T-helper 2 cell treated with Interferon-gamma antibody and Interleukin-4, amounts not matched to agents 5 μg/mL and 100 μg/mL, for 36 hours (primary cell): ENCODE results near the gene ITGAE.
A peak's percentile ranks its signal among the peaks of the same experiment; 100 is the strongest.

Experiments
- DNase-seq: peaks from one replicate; pipeline ENCODE4 v3.0.0; 2021; ENCODE audit warnings: low spot score
- H3K27ac Mint-ChIP-seq: one replicate; pipeline ENCODE4 v1.8.0; 2021; ENCODE audit warnings: mild to moderate bottlenecking, mixed read lengths
- H3K27me3 Mint-ChIP-seq: one replicate; pipeline ENCODE4 v1.8.0; 2021; ENCODE audit warnings: low read depth, mixed read lengths
- H3K36me3 Mint-ChIP-seq: one replicate; pipeline ENCODE4 v1.8.0; 2021; ENCODE audit warnings: low read depth, mixed read lengths
- H3K4me1 Mint-ChIP-seq: one replicate; pipeline ENCODE4 v1.8.0; 2021; ENCODE audit warnings: low read depth, mixed read lengths
- H3K4me3 Mint-ChIP-seq: one replicate; pipeline ENCODE4 v1.8.0; 2022; ENCODE audit warnings: mild to moderate bottlenecking, moderate library complexity, mixed read lengths
- H3K9me3 Mint-ChIP-seq: one replicate; pipeline ENCODE4 v1.8.0; 2021; ENCODE audit warnings: mixed read lengths

ITGAE gene

DNA sequence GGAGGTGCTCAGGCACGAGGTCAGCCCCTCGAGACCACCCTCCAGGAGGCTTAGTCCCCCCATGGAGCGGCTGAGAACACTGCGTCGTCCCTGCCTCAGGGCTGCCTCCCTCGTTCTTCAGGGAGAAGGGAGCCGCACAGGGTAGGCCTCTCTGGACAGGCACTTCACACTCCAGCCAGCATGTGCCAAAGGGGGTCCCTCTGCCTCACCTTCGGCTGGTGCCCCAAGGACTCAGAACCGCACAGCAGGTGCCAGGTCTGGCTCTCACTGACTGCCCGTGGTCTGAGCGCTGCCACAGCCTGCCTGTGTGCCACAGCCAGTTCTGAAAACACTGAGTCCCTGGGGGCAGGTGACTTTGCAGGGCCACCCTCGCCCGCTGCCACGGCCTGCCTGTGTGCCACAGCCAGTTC, 112.1 kb downstream of the ITGAE start:
- Mint-ChIP-seq H3K27me3 (no peaks in the 10 kb centered on the region), H3K9me3 (no peaks in the 10 kb centered on the region), H3K27ac (no peak overlapping the region), H3K4me1 (peaks cover 13% of the 10 kb centered on the region), H3K36me3 (peaks cover 19% of the 10 kb centered on the region), H3K4me3 (no peak overlapping the region)
- no peak for DNase-seq

DNA sequence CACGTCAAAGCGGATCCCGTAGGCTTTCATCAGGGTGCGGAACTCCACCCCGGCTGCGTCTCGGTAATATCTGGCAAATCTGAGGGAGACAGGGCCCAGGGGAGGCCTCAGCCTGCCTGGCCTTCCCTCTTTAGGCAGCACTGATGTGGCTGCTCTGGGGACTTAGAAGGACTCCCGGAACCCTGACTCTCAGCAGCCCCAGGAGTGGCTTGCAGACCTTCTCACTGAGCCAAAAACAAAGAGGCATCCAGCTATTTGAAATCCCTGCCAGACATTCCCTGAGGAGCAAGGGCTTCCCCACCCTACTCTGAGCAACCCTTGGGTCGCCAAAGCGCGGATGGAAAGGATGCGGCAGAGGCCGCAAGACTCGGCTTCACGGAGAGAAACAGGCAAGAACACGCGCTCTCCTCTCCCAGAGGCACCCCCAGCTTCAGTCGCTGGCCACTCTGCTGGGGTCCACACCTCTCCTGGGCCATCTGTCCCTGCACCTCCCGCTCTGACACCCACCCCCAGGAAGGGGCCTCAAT, 112.9 kb downstream of the ITGAE start:
- Mint-ChIP-seq H3K9me3 (no peaks in the 10 kb centered on the region), H3K4me3 (no peak overlapping the region), H3K36me3 (peaks cover 23% of the 10 kb centered on the region), H3K27me3 (no peaks in the 10 kb centered on the region), H3K4me1 (peaks cover 12% of the 10 kb centered on the region), H3K27ac (no peak overlapping the region)
- no peak for DNase-seq

DNA sequence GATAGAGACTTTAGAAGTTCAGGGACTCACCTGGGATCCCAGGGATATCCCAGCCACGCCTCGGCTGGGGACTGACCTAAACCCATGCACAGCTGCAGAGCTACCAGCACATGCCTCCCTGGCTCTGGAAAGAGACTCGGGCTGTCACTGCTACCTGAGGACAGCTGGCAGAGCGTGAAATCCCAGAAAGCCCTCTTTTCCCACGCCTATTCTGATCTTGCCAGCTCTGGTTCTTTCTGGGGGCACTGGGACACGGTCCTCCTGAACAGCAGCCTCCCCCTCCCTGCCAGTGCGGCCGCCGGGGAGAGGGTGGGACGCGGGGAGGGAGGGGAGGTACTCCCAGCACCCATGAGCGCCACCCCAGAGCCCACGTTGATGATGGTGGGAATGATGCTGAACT, 115.8 kb downstream of the ITGAE start:
- Mint-ChIP-seq H3K36me3 (peaks cover 29% of the 10 kb centered on the region), H3K9me3 (no peaks in the 10 kb centered on the region), H3K4me3 (no peak overlapping the region), H3K27ac (no peak overlapping the region), H3K27me3 (no peaks in the 10 kb centered on the region), H3K4me1 (peaks cover 10% of the 10 kb centered on the region)
- DNase-seq, result no peak

DNA sequence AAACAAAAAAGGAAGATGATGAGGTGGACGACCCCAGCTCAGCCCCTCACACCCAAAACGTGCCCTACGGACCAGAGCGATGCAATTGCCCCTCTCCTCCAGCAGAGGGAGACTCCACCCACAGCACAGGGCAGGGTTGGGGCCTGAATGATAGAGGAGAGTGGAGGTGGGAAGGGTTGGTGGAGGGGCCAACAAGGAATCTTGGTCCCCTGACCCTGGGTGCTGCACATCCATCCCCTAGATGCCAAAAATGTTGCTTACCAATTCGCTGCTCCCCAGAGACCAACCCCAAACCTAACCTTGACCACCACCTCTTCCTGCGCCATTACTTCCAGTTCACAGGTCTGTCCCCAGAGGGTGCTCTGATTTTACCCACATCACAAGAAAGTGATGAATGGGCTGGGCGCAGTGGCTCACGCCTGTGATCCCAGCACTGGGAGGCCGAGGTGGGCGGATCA, 117.9 kb downstream of the ITGAE start:
- DNase-seq, result peak; percentile 46
- H3K27ac Mint-ChIP-seq, result peak overlapping the region; percentile 60
- H3K4me3 Mint-ChIP-seq, result no peak overlapping the region
- peaks cover 26% of the 10 kb centered on the region for H3K36me3 Mint-ChIP-seq
- no peaks in the 10 kb centered on the region for H3K27me3 Mint-ChIP-seq
- H3K4me1 Mint-ChIP-seq, result peaks cover 10% of the 10 kb centered on the region
- H3K9me3 Mint-ChIP-seq, result no peaks in the 10 kb centered on the region

DNA sequence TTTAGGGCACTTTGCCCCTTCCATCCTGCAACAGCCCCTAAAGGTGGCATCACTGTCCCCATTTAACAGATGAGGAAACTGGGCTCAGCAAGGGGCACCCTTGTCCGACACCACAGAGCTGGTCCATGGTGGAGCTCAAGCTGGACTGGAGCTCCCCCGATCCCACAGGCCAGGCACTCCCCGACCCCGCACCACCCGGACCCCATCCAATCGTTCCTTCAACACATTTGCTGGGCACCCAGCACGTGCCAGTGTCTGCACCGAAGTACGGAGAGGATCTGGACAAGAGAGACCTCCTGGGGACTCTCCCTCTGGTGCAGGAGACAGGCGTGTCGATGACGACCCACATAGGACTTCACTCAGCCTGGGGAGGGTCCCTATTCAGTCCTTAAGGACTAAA, 119.0 kb downstream of the ITGAE start:
- no peaks in the 10 kb centered on the region for H3K27me3 Mint-ChIP-seq
- H3K4me1 Mint-ChIP-seq, result peaks cover 10% of the 10 kb centered on the region
- peak overlapping the region; percentile 47 for H3K27ac Mint-ChIP-seq
- H3K4me3 Mint-ChIP-seq, result no peak overlapping the region
- H3K36me3 Mint-ChIP-seq, result peaks cover 31% of the 10 kb centered on the region
- no peaks in the 10 kb centered on the region for H3K9me3 Mint-ChIP-seq
- DNase-seq, result no peak

DNA sequence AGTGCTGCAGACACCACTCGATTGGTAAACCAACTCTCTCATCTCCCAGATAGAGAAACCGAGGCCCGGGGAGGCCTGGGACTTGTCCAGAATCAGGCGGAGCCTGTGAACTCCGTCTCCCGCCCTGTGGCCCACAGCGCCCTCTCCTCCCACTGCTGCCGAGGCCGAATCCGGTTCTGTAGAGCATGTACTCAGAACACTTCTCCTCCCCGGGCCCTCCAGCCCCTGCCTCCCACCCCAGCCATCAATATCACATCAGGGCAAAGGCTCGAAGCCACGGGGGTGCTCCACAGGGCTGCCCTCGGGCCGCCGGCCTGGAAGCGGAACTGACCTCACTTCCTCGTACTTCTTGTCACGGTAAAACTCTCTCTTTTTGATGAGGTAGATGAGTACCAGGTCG, 119.4 kb downstream of the ITGAE start:
- Mint-ChIP-seq H3K4me1 (peaks cover 10% of the 10 kb centered on the region), H3K9me3 (no peaks in the 10 kb centered on the region), H3K27me3 (no peaks in the 10 kb centered on the region), H3K36me3 (peaks cover 31% of the 10 kb centered on the region), H3K4me3 (no peak overlapping the region), H3K27ac (peak overlapping the region; percentile 41)
- no peak for DNase-seq

DNA sequence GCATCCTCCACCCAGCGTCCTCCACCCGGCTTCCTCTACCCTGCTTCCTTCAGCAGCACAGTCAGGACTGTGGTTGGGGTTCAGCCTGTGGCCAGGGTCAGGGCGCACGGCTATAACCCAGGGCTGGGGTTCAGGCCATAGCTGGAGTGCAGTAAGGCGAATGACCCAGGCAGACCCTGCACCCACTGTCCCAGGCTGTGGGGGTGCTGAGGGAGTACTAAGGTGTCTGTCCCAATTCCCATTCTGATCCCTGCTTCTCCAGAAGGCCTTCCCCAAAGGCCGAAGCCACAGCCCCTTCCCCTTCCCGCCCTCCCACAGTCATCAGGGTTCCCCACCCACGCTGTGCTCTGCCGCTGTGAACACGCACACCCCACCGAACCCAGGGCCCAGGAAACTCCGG, 119.9 kb downstream of the ITGAE start:
- H3K27ac Mint-ChIP-seq, result no peak overlapping the region
- no peak for DNase-seq
- H3K36me3 Mint-ChIP-seq, result peaks cover 34% of the 10 kb centered on the region
- H3K4me3 Mint-ChIP-seq, result no peak overlapping the region
- no peaks in the 10 kb centered on the region for H3K27me3 Mint-ChIP-seq
- H3K9me3 Mint-ChIP-seq, result no peaks in the 10 kb centered on the region
- H3K4me1 Mint-ChIP-seq, result peaks cover 10% of the 10 kb centered on the region

DNA sequence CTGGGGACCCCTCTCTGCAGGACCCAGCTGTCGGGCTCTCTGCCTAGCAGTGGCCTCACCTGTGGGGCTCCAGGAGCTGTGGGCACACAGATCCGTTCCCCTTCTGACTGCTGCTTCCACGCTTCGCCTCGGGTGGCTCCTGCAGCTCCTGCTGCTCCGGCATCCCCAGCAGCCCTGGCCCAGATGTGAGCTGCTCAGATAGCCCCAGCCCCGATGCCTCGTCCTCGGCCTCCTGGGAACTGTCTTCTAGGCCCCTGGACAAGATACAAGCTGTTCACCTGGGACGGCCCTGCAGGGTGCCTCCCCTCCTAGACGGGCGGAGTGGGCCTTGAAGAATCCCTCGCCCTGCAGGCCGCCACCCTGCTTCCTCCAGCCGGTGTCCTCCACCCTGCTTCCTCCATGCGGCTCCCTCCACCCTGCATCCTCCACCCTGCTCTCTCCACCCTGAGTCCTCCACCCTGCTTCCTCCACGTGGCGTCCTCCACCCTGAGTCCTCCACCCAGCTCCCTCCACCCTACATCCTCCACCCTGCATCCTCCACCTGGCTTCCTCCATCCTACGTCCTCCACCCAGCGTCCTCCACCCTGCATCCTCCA, 121.4 kb downstream of the ITGAE start:
- peak overlapping the region; percentile 70 for H3K27ac Mint-ChIP-seq
- no peak for DNase-seq

DNA sequence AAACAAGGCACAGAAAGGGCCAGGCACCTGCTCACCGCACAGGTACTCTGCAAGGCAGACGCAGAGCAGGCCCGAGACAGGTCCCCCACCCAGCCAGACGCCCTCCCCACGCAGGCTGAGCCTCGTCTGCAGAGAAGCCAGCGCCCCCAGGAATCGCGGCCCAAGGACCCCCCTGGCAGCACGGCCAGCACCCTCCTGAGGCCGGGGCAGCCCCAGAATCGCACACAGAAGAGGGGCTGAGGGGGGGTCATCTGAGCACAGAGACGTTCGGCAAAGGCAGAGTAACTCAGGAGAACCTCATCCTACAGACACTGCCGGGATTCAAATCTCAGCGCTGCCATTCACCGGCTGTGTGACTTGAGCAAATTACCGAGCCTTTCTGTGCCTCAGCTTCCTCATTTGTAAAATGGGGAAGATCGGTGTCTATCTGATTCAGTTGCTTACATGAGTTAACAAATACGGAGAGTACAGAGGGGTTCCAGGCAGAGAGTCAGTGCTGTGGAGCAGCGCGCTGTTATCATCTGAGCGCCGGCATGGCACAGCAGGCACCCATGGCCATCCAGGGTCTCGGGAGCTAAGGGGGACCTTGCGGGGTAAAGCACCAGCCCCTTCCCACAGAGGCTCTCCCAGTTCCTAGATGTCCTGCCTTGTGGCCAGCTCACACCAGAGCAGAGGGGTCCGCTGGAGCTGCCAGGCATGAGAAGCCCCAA, 122.0 kb downstream of the ITGAE start:
- DNase-seq, result no peak
- peaks cover 10% of the 10 kb centered on the region for H3K4me1 Mint-ChIP-seq
- no peaks in the 10 kb centered on the region for H3K27me3 Mint-ChIP-seq
- no peak overlapping the region for H3K4me3 Mint-ChIP-seq
- no peaks in the 10 kb centered on the region for H3K9me3 Mint-ChIP-seq
- H3K27ac Mint-ChIP-seq, result no peak overlapping the region
- H3K36me3 Mint-ChIP-seq, result peaks cover 36% of the 10 kb centered on the region

More for the DNA sequence above, 121.4 kb downstream of the ITGAE start:
- Mint-ChIP-seq H3K4me1 (peaks cover 10% of the 10 kb centered on the region), H3K9me3 (no peaks in the 10 kb centered on the region), H3K4me3 (no peak overlapping the region), H3K27me3 (no peaks in the 10 kb centered on the region), H3K36me3 (peaks cover 36% of the 10 kb centered on the region)

DNA sequence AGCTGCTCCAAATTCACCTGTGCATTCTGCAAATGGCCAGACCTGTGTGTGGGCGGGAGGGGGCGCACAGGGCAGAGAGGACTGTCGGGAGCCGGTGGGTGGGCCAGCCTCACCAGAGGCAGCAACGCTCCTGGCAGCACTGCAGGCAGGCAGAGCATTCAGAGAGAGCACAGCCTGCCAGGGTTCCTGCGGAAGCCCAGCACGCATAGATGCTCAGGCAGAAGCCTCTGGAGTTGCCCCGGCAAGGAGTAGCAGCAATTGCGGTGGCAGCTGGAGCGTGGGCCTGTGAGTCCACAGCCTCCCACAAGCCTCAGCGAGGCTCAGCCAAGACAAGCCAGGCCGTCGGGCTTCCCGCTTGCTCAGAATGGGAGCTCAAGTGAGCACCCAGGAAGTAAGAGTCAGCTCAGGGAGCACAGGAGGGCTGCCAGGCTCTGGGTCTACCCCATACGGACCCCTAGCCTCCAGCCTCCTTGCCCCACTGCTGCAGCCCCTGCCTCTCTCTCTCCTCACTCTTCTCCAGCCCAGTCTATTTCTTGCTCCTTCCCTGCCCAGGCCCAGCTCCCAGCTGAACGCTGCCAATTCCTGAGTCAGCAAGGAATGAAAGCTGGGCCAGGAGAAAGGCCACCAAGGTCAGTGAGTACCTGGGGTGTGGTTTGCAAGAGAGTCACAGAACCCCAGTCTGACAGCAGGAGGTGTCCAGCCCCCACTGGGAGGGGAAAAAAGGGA, 122.7 kb downstream of the ITGAE start:
- no peak overlapping the region for H3K27ac Mint-ChIP-seq
- no peaks in the 10 kb centered on the region for H3K27me3 Mint-ChIP-seq
- H3K4me1 Mint-ChIP-seq, result peaks cover 8% of the 10 kb centered on the region
- H3K36me3 Mint-ChIP-seq, result peaks cover 35% of the 10 kb centered on the region
- no peaks in the 10 kb centered on the region for H3K9me3 Mint-ChIP-seq
- H3K4me3 Mint-ChIP-seq, result no peak overlapping the region
- no peak for DNase-seq

DNA sequence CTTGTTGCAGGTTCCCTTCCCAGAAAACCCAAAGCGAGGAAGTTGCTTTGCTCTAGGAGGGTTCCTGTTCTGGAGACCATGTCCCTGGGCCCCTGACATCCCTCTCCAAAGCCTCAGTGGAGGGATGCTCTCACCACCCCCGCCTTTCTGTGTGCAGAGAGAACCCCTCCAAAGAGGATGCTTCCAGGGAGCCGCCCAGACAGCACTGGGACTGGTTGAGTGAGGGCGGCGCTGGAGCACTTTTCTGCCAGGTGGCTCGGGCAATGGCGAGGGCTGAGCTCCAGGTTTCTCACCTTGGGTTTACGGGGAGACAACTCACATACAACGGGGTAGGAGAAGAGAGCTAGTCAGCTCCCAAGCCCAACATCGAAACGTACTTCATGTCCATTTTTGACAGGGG, 125.1 kb downstream of the ITGAE start:
- Mint-ChIP-seq H3K9me3 (no peaks in the 10 kb centered on the region), H3K27ac (peak overlapping the region; percentile 62), H3K4me3 (no peak overlapping the region), H3K4me1 (peaks cover 3% of the 10 kb centered on the region), H3K27me3 (no peaks in the 10 kb centered on the region), H3K36me3 (peaks cover 22% of the 10 kb centered on the region)
- DNase-seq, result no peak

DNA sequence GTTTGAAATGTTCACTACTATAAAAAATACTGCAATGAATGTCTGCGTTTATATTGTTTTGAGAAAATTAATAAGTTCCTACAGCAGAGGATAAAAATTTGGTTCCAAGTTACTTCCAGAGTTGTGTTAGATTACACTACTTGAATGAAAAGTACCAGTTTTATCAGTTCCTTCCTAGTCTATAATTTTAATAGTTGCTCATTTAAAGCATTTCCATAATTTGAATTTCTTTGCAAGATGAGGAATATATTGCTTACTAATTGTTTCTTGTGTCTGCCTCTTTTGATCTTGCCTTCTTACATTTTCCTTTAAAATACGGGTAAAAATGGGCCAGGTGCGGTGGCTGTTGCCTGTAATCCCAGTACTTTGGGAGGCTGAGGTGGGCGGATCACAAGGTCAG, 128.4 kb downstream of the ITGAE start:
- no peak for DNase-seq
- Mint-ChIP-seq H3K27me3 (no peaks in the 10 kb centered on the region), H3K27ac (no peak overlapping the region), H3K4me1 (peaks cover 14% of the 10 kb centered on the region), H3K36me3 (peaks cover 20% of the 10 kb centered on the region), H3K9me3 (no peaks in the 10 kb centered on the region), H3K4me3 (no peak overlapping the region)

DNA sequence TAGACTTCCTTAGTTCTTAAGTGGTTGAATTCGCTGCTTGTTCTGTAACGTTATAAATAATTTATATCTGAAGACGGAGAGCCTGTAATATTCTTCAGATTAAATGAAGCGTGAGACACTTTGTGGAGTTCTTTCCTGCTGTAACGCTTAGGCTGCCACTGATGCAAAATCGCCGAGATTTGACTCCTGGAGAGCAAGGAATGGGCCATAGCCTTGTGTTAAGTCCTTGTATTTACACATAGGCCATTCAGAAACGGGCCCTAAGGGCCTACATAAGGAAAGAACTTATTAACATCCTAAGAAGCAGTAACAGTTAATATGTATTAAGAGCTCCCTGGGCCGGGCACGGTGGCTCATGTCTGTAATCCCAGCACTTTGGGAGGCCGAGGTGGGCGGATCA, 131.4 kb downstream of the ITGAE start:
- H3K4me3 Mint-ChIP-seq, result peak overlapping the region; percentile 99
- peaks cover 13% of the 10 kb centered on the region for H3K36me3 Mint-ChIP-seq
- no peak for DNase-seq
- H3K9me3 Mint-ChIP-seq, result no peaks in the 10 kb centered on the region
- H3K27me3 Mint-ChIP-seq, result no peaks in the 10 kb centered on the region
- H3K4me1 Mint-ChIP-seq, result peaks cover 22% of the 10 kb centered on the region
- H3K27ac Mint-ChIP-seq, result peak overlapping the region; percentile 94

DNA sequence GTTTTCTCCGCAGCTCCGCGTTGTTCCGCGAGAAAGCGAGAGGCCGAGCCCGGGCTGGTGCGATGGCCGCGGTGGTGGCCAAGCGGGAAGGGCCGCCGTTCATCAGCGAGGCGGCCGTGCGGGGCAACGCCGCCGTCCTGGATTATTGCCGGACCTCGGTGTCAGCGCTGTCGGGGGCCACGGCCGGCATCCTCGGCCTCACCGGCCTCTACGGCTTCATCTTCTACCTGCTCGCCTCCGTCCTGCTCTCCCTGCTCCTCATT, 132.0 kb downstream of the ITGAE start:
- Mint-ChIP-seq H3K36me3 (peaks cover 13% of the 10 kb centered on the region), H3K27ac (peak overlapping the region; percentile 94), H3K27me3 (no peaks in the 10 kb centered on the region), H3K9me3 (no peaks in the 10 kb centered on the region), H3K4me1 (peaks cover 22% of the 10 kb centered on the region), H3K4me3 (peak overlapping the region; percentile 99)
- no peak for DNase-seq
